Neuronal stem cell (in vitro differentiated cells): ENCODE results near the gene DLG2.

Experiments used
- DNase-seq: peaks from one replicate; pipeline ENCODE4 v3.0.0-alpha.2; 2013; ENCODE audit warnings: low spot score
- H2AFZ ChIP-seq: one replicate; pipeline ENCODE4 v1.6.1; 2013; ENCODE audit warnings: mild to moderate bottlenecking, low read length, inconsistent platforms
- H2AK5ac ChIP-seq: 2 replicates; pipeline ENCODE4 v1.6.1; 2013; ENCODE audit warnings: low read depth, mild to moderate bottlenecking, inconsistent platforms, low read length, moderate library complexity, mixed read lengths
- H2BK120ac ChIP-seq: 2 replicates; pipeline ENCODE4 v1.6.1; 2013; ENCODE audit warnings: low read depth, mild to moderate bottlenecking, inconsistent platforms, low read length, moderate library complexity, mixed read lengths
- H2BK12ac ChIP-seq: one replicate; pipeline ENCODE4 v1.6.1; 2013; ENCODE audit warnings: low read length, inconsistent platforms
- H2BK15ac ChIP-seq: 2 replicates; pipeline ENCODE4 v1.6.1; 2013; ENCODE audit warnings: mild to moderate bottlenecking, low read length, inconsistent platforms, mixed read lengths
- H2BK5ac ChIP-seq: one replicate; pipeline ENCODE4 v1.6.1; 2013; ENCODE audit warnings: inconsistent platforms, mild to moderate bottlenecking, low read length, moderate library complexity
- H3K14ac ChIP-seq: one replicate; pipeline ENCODE4 v1.6.1; 2013; ENCODE audit warnings: low read length, inconsistent platforms
- H3K18ac ChIP-seq: 2 replicates; pipeline ENCODE4 v1.6.1; 2013; ENCODE audit warnings: low read length, inconsistent platforms
- H3K23ac ChIP-seq: 2 replicates; pipeline ENCODE4 v1.6.1; 2013; ENCODE audit warnings: low read depth, mild to moderate bottlenecking, mixed read lengths, low read length, inconsistent platforms; ENCODE audit not compliant: poor library complexity
- H3K27ac ChIP-seq: replicated peaks from 3 replicates; pipeline ENCODE4 v1.5.1; 2013; ENCODE audit warnings: low read length, inconsistent platforms
- H3K27me3 ChIP-seq, 3 experiments: 2 replicates each; pipeline ENCODE4 v1.6.1; 2013; ENCODE audit warnings: low read length in 3 of 3, mild to moderate bottlenecking in 2 of 3, inconsistent platforms in 1 of 3, low read depth in 1 of 3, mixed read lengths in 1 of 3, moderate library complexity in 1 of 3; ENCODE audit not compliant: control insufficient read depth in 3 of 3, insufficient read depth in 3 of 3
- H3K36me3 ChIP-seq, 2 donors: replicated peaks in 1 of 2; 2 replicates each; pipeline ENCODE4 v1.6.1; 2013; ENCODE audit warnings: low read length in 2 of 2; ENCODE audit not compliant: control insufficient read depth in 2 of 2, insufficient read depth in 2 of 2
- H3K4ac ChIP-seq: 2 replicates; pipeline ENCODE4 v1.6.1; 2013; ENCODE audit warnings: inconsistent platforms, mild to moderate bottlenecking, low read length, moderate library complexity
- H3K4me1 ChIP-seq, 2 donors: 1 replicate in 1 of 2; 2 replicates in 1 of 2; pipeline ENCODE4 v1.6.1; 2013; ENCODE audit warnings: low read length in 2 of 2, low read depth in 1 of 2; ENCODE audit not compliant: control insufficient read depth in 2 of 2, insufficient read depth in 1 of 2
- H3K4me2 ChIP-seq: one replicate; pipeline ENCODE4 v1.6.1; 2013; ENCODE audit warnings: mild to moderate bottlenecking, low read length, inconsistent platforms; ENCODE audit not compliant: insufficient read depth, poor library complexity, severe bottlenecking
- H3K4me3 ChIP-seq, 2 donors: 2 replicates each; pipeline ENCODE4 v1.5.1; 2013; ENCODE audit warnings: low read length in 2 of 2, mild to moderate bottlenecking in 2 of 2, inconsistent platforms in 1 of 2, moderate library complexity in 1 of 2
- H3K79me1 ChIP-seq: one replicate; pipeline ENCODE4 v1.6.1; 2013; ENCODE audit warnings: low read depth, mild to moderate bottlenecking, inconsistent platforms, low read length, moderate library complexity
- H3K9ac ChIP-seq: one replicate; pipeline ENCODE4 v1.6.1; 2013; ENCODE audit warnings: mild to moderate bottlenecking, low read depth, low read length, inconsistent platforms; ENCODE audit not compliant: poor library complexity
- H3K9me3 ChIP-seq, 2 donors: replicated peaks in 1 of 2; 2 replicates each; pipeline versions ENCODE3 to v1.6.1; 2013; ENCODE audit warnings: low read length in 2 of 2, mild to moderate bottlenecking in 2 of 2, inconsistent platforms in 1 of 2, low read depth in 1 of 2, mixed read lengths in 1 of 2, moderate library complexity in 1 of 2; ENCODE audit not compliant: control insufficient read depth in 2 of 2, insufficient read depth in 1 of 2
- H4K8ac ChIP-seq: one replicate; pipeline ENCODE4 v1.6.1; 2013; ENCODE audit warnings: low read depth, mild to moderate bottlenecking, inconsistent platforms, low read length, moderate library complexity
- H4K91ac ChIP-seq: one replicate; pipeline ENCODE4 v1.6.1; 2013; ENCODE audit warnings: low read length, low read depth, mild to moderate bottlenecking, inconsistent platforms; ENCODE audit not compliant: poor library complexity
- WGBS, 2 donors: extraction: QIAGEN DNeasy Blood & Tissue Kit; methylation state at CpG; one replicate each; pipeline ENCODE4 v1.1.7; 2013; ENCODE audit warnings: missing lambda C conversion rate in 2 of 2, mixed read lengths in 1 of 2; ENCODE audit not compliant: insufficient read length in 2 of 2, insufficient replicate concordance in 1 of 2; ENCODE audit errors: extremely low coverage in 2 of 2; 5-methylcytosine and 5-hydroxymethylcytosine counted together

The DLG2 gene

GRCh38 chr11:84480131-84480530 lies 1147.0 kb downstream of the DLG2 start:
- Histone ChIP-seq H3K9ac (no peak overlapping the region), H3K9me3 (no peaks in the 10 kb centered on the region), H4K8ac (no peak overlapping the region), H3K4me1 (peaks cover 1 to 4% of the 10 kb centered on the region in 2 donors), H3K36me3 (no peaks in the 10 kb centered on the region), H3K4me3 (no peak overlapping the region), H3K4me2 (no peak overlapping the region), H3K27ac (no peak overlapping the region), H3K79me1 (no peaks in the 10 kb centered on the region), H3K18ac (no peak overlapping the region), H3K23ac (no peak overlapping the region), H2AK5ac (no peak overlapping the region), H4K91ac (no peak overlapping the region), H2AFZ (no peak overlapping the region), H2BK12ac (no peak overlapping the region), H3K27me3 (no peaks in the 10 kb centered on the region), H3K4ac (no peak overlapping the region), H2BK120ac (no peak overlapping the region), H2BK15ac (no peak overlapping the region), H3K14ac (no peak overlapping the region), H2BK5ac (no peak overlapping the region)
- DNase-seq, result no peak
- no CpG with 5 or more reads among the region's 4 CpGs for WGBS, 2 donors

GRCh38 chr11:84476581-84476980 lies 1150.6 kb downstream of the DLG2 start:
- peaks cover 1 to 4% of the 10 kb centered on the region in 2 donors for H3K4me1 ChIP-seq
- H3K27me3 ChIP-seq, result no peaks in the 10 kb centered on the region
- no peak overlapping the region for H3K27ac ChIP-seq
- H3K79me1 ChIP-seq, result no peaks in the 10 kb centered on the region
- no peak overlapping the region for H3K4me2 ChIP-seq
- H3K9ac ChIP-seq, result no peak overlapping the region
- no peak overlapping the region for H2AK5ac ChIP-seq
- no peak overlapping the region for H2BK15ac ChIP-seq
- H4K91ac ChIP-seq, result no peak overlapping the region
- no peak overlapping the region for H4K8ac ChIP-seq
- no peak overlapping the region for H3K14ac ChIP-seq
- no peak for DNase-seq
- H2AFZ ChIP-seq, result no peak overlapping the region
- no peak overlapping the region for H3K18ac ChIP-seq
- no peak overlapping the region for H3K23ac ChIP-seq
- H3K9me3 ChIP-seq, result no peaks in the 10 kb centered on the region
- H2BK120ac ChIP-seq, result no peak overlapping the region
- H2BK12ac ChIP-seq, result no peak overlapping the region
- H3K36me3 ChIP-seq, result no peaks in the 10 kb centered on the region
- no peak overlapping the region for H3K4me3 ChIP-seq
- no peak overlapping the region for H2BK5ac ChIP-seq
- H3K4ac ChIP-seq, result no peak overlapping the region

GRCh38 chr11:84471501-84471900 lies 1155.6 kb downstream of the DLG2 start:
- Histone ChIP-seq H3K27ac (peak overlapping the region; percentile 60), H2AK5ac (no peak overlapping the region)
- no CpG with 5 or more reads among the region's 1 CpG for WGBS, 2 donors

GRCh38 chr11:84468235-84468634 lies 1158.9 kb downstream of the DLG2 start:
- H4K8ac ChIP-seq, result no peak overlapping the region
- no peak overlapping the region for H3K23ac ChIP-seq
- H4K91ac ChIP-seq, result no peak overlapping the region
- H2BK120ac ChIP-seq, result no peak overlapping the region
- no peak overlapping the region for H2BK5ac ChIP-seq
- H3K4me2 ChIP-seq, result no peak overlapping the region
- H2AK5ac ChIP-seq, result no peak overlapping the region
- no peak overlapping the region for H3K4ac ChIP-seq
- no peak overlapping the region for H3K14ac ChIP-seq
- no peak overlapping the region for H2AFZ ChIP-seq
- no peak overlapping the region for H3K27ac ChIP-seq
- H3K9me3 ChIP-seq, result no peaks in the 10 kb centered on the region
- H3K4me1 ChIP-seq, result peaks cover 0 to 6% of the 10 kb centered on the region in 2 donors
- H3K27me3 ChIP-seq, result no peaks in the 10 kb centered on the region
- H3K79me1 ChIP-seq, result no peaks in the 10 kb centered on the region
- H2BK12ac ChIP-seq, result no peak overlapping the region
- no peak overlapping the region for H3K9ac ChIP-seq
- no peak overlapping the region for H2BK15ac ChIP-seq
- H3K4me3 ChIP-seq, result no peak overlapping the region
- H3K18ac ChIP-seq, result no peak overlapping the region
- no peaks in the 10 kb centered on the region for H3K36me3 ChIP-seq
- peak; percentile 5 for DNase-seq

More at GRCh38 chr11:84471501-84471900, 1155.6 kb downstream of the DLG2 start:
- no peak overlapping the region for H2AFZ ChIP-seq
- H3K4me2 ChIP-seq, result no peak overlapping the region
- no peak overlapping the region for H2BK15ac ChIP-seq
- H3K9me3 ChIP-seq, result no peaks in the 10 kb centered on the region
- no peak overlapping the region for H3K23ac ChIP-seq
- no peak overlapping the region for H4K8ac ChIP-seq
- H3K4me1 ChIP-seq, result peaks cover 1 to 6% of the 10 kb centered on the region in 2 donors
- no peak overlapping the region for H2BK120ac ChIP-seq
- no peak for DNase-seq
- no peak overlapping the region for H3K14ac ChIP-seq
- H2BK5ac ChIP-seq, result no peak overlapping the region
- H3K36me3 ChIP-seq, result no peaks in the 10 kb centered on the region
- no peak overlapping the region for H3K18ac ChIP-seq
- no peak overlapping the region for H3K9ac ChIP-seq
- H4K91ac ChIP-seq, result no peak overlapping the region
- no peak overlapping the region for H2BK12ac ChIP-seq
- H3K4me3 ChIP-seq, result no peak overlapping the region
- no peaks in the 10 kb centered on the region for H3K27me3 ChIP-seq
- H3K79me1 ChIP-seq, result no peaks in the 10 kb centered on the region
- H3K4ac ChIP-seq, result no peak overlapping the region
